Measurements from ENCODE around the gene SUGCT. TPM values are rescaled to one million over a fixed set of nuclear protein-coding genes. Genes with fewer than 3 reads are reported as not detected.

The SUGCT gene
- total and polyA plus RNA-seq, 2 of the 8 experiments (the other 6 are each of a cell fraction or from before 2014, with no cell fraction given), result 2.8 to 5.4 TPM

GRCh38 chr7:40419806-40420205 is 285.0 kb downstream of the SUGCT start:
- no CpG with 5 or more reads among the region's 1 CpG for WGBS, 2 experiments (ENCODE audit: extremely low coverage in 1 of 2, insufficient coverage in 1 of 2, insufficient read length in 1 of 2, insufficient replicate concordance in 2 of 2, low coverage in 1 of 2, low lambda C conversion rate in 2 of 2, missing lambda C conversion rate in 1 of 2)
- TF ChIP-seq SP2 (IDR thresholded peaks at IDR 0.05; ENCODE audit: low read length), result no peak
- no peak for TF ChIP-seq RFX5 (IDR thresholded peaks at IDR 0.05; ENCODE audit: borderline replicate concordance, low read depth, low read length)
- no peak for TF ChIP-seq RNF2 (IDR thresholded peaks at IDR 0.05; ENCODE audit: borderline replicate concordance, low read depth, low read length, missing control alignments, poor library complexity, severe bottlenecking)
- TF ChIP-seq NRF1 (IDR thresholded peaks at IDR 0.05; ENCODE audit: low read depth, low read length), result no peak
- no peak for TF ChIP-seq HDAC2 (IDR thresholded peaks at IDR 0.05; ENCODE audit: borderline replicate concordance in 1 of 2, low read depth in 2 of 2, low read length in 2 of 2)
- no peak for TF ChIP-seq EGR1 (IDR thresholded peaks at IDR 0.05; ENCODE audit: borderline replicate concordance, low read depth, low read length)
- no peak for TF ChIP-seq BACH1 (IDR thresholded peaks at IDR 0.05; ENCODE audit: low read length)
- no peak for TF ChIP-seq KDM4A (IDR thresholded peaks at IDR 0.05; ENCODE audit: low read depth, low read length, severe bottlenecking)
- no peak for TF ChIP-seq SIRT6 (IDR thresholded peaks at IDR 0.05; ENCODE audit: low read length)
- no peak for TF ChIP-seq SIX5 (IDR thresholded peaks at IDR 0.05; ENCODE audit: low read depth, low read length)
- TF ChIP-seq MAFK (IDR thresholded peaks at IDR 0.05; ENCODE audit: low read depth, low read length), result no peak
- no peak for TF ChIP-seq ATF3 (IDR thresholded peaks at IDR 0.05; ENCODE audit: insufficient read depth, low read depth, low read length)
- no peak for TF ChIP-seq TBP (IDR thresholded peaks at IDR 0.05; ENCODE audit: low read depth, low read length)
- Histone ChIP-seq H3K79me1 (ENCODE audit: low read depth, low read length) (no peaks in the 10 kb centered on the region), H2AK5ac (ENCODE audit: low read depth, low read length) (no peak overlapping the region), H2BK5ac (ENCODE audit: low read depth, low read length) (no peak overlapping the region), H3K27me3 (replicated peaks in 1 of 4; ENCODE audit: control insufficient read depth in 3 of 4, extremely low read depth in 1 of 4, insufficient read depth in 3 of 4, low read length in 3 of 4) (no peaks in the 10 kb centered on the region), H4K20me1 (replicated peaks in 1 of 2; ENCODE audit: control insufficient read depth in 1 of 2, insufficient read depth in 2 of 2, low read length in 2 of 2) (no peaks in the 10 kb centered on the region), H3K4ac (replicated peaks; ENCODE audit: insufficient read length, low read depth, low read length) (no peak overlapping the region), H3K27ac (ENCODE audit: low read depth, low read length) (no peak overlapping the region), H3K23me2 (ENCODE audit: low read depth, low read length) (no peaks in the 10 kb centered on the region), H2BK20ac (ENCODE audit: low read length) (no peak overlapping the region), H3K4me1 (replicated peaks in 1 of 4; ENCODE audit: control insufficient read depth in 3 of 4, insufficient read depth in 4 of 4, low read length in 3 of 4) (0 out of 7 replicates have a peak, but pooled peaks cover 0 to 3% (median 1%) of the 10 kb centered on the region in 4 experiments), H3K4me3 (ENCODE audit: extremely low read depth in 1 of 4, insufficient read depth in 2 of 4, low read depth in 3 of 4, low read length in 4 of 4) (no peak overlapping the region), H4K8ac (ENCODE audit: extremely low read depth, insufficient read depth, low read length) (no peak overlapping the region), H2BK15ac (ENCODE audit: low read length) (no peak overlapping the region), H3K56ac (replicated peaks; ENCODE audit: insufficient read length, low read depth, low read length) (no peak overlapping the region), H3K9ac (replicated peaks in 1 of 4; ENCODE audit: extremely low read depth in 1 of 4, low read depth in 3 of 4, low read length in 3 of 4) (no peak overlapping the region), H2BK120ac (replicated peaks; ENCODE audit: low read depth, low read length) (no peak overlapping the region), H3K18ac (ENCODE audit: extremely low read depth, low read length) (no peak overlapping the region), H3K14ac (ENCODE audit: insufficient read length) (no peak overlapping the region), H3K23ac (ENCODE audit: insufficient read length) (no peak overlapping the region), H3K4me2 (ENCODE audit: insufficient read depth in 1 of 2, low read depth in 2 of 2, low read length in 2 of 2) (no peak overlapping the region), H3K36me3 (ENCODE audit: control insufficient read depth in 2 of 4, insufficient read depth in 4 of 4, low read length in 3 of 4) (no peaks in the 10 kb centered on the region), H4K5ac (ENCODE audit: insufficient read length, low read depth, low read length) (no peak overlapping the region), H2AFZ (ENCODE audit: low read length) (no peak overlapping the region), H4K91ac (replicated peaks; ENCODE audit: insufficient read length, low read length) (no peak overlapping the region), H2BK12ac (ENCODE audit: low read depth, low read length) (no peak overlapping the region), H3K9me3 (ENCODE audit: insufficient read depth in 2 of 2, low read depth in 1 of 2, low read length in 1 of 2) (no peaks in the 10 kb centered on the region), H3K79me2 (ENCODE audit: control insufficient read depth in 1 of 2, insufficient read depth in 2 of 2, low read length in 2 of 2) (no peaks in the 10 kb centered on the region)
- POLR2A ChIA-PET (ENCODE audit: partially characterized antibody), result no interaction called here
- DNase-seq (ENCODE audit: low read depth in 1 of 2, low spot score in 2 of 2) (no peak), FAIRE-seq (no peak)
- CTCF ChIA-PET (ENCODE audit: partially characterized antibody), result interaction anchor here (0.7 to 1.1 kb wide), 4 partner anchors 63 to 186 kb away, joined by 3 to 4 read pairs (median 4); no protein-coding TSS in a partner anchor
